Fibroblast of skin of left biceps (primary cell): ENCODE data around the gene CD151.

Experiments used
- DNase-seq, 2 experiments: peaks; one replicate each; pipeline ENCODE4 v3.0.0-alpha.2; 2013; ENCODE audit warnings: low read depth in 2 of 2

Gene CD151

DNA sequence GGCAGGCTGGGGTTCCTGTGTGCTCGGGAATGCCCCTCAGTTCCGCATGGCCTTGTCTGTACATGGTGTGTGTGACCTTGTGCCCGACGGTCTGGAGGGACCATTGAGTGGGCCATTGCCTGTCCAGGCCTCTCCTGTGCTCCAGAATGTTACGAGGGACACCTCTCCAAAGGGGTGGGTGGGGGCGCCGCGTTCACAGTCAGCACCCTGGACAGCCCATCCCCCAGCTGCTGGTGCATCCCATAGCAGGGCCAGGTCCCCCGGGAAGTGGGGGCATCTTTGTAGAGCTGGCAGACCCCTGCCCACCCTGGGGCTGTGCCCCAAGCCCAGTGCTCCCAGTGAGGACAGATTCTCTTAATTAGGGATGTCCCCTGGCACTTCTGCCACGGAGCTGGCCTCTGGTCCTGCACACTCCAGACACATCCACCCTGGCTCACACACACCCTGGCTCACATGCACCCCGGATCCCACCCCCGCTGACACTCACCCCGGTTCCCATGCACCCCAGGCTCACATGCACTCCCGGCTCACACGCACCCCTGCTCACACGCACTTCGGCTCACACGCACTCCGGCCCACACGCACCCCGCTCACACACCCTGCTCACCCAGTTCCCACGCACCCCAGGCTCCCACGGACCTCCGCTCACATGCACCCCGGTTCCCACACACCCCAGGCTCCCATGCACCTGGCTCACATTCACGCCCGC lies 25.5 kb downstream of the CD151 start:
- DNase-seq: no peak

DNA sequence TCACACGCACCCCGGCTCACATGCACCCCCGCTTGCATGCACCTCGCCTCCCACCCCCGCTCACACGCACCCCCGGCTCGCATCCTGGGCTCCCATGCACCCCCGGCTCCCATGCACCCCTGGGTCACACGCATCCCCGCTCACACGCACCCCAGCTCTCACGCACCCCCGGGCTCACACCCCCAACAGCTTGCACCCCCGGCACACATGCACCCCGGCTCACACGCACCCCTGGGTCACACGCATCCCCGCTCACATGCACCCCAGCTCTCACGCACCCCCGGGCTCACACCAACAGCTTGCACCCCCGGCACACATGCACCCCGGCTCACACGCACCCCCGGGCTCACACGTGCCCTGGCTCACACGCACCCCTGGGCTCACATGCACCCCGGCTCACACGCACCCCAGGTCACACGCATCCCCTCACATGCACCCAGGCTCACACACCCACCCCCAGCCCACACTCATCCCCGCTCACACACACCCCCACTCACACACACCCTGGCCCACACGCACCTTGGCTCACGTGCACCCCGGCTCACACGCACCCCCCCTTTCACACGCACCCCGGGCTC lies 26.1 kb downstream of the CD151 start:
- no peak for DNase-seq

DNA sequence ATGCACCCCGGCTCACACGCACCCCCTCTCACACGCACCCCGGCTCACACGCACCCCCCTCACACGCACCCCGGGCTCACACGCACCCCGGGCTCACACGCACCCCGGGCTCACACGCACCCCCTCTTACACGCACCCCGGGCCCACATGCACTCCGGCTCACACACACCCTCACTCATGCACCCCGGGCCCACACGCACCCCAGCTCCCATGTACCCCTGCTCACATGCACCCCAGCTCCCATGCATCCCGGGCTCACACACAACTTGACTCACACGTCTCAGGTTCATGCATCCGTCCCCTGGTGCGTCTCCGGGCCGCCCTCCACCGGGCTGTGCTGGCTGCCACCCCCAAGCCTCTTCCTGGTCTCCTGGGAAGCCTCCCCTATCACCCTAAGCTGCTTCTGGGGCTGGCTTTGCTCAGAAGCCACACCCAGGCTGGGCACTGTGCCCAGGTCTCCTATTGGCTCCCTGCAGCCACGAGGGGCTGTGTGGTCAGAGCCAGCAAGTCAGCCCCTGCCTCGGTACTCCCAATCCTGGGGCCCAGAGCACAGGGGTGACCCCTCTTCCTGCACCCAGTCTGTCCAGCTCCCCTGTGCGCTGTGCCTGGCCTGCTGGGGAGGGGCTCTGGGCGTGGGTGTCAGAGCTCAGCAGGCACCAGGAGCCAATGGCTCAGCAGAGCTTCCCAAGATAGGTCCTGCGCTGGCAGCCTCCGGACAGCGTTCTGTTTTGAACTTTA lies 26.8 kb downstream of the CD151 start:
- DNase-seq: peak; percentile 40 to 52

DNA sequence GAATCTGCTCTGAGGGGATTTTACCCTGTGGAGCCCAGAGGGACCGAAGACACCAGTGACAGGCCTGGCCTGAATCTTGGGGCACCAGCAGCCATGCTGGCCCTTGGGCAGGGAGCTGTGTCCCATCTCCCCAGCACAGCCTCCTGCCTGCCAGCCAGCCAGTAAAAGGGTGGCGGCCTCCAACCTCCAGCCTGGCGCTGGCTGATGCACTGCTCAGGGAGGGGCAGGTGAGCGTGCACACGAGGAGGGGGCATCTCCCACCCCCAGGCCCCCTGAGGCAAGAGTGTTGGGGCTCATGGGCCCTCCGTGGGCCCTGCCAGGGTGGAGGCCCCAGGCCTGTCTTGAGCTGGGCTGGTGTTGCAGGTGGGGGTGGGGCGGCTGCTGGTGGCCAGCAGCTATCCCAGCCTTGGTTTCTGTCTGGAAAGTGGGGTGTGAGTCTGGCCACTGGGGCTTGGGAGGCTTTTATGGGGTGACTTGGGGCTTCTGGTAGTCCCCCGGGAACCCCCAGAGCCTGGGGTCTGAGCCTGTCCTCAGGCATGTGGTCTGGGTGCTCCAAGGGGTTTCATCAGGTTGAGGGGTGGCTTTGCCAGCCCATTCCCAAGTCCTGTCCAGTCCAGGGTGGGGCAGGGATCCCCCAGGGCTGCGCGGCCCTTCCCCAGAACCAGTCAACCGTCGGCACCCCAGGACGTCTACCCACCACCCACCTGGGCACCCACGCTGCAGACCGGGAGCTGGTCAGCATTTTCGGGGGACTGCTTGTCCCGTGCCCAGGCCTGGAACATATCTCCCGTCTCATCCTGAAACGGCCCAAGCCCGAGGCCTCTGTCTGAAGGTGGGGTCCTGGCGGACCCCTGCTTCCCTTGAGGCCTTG lies 27.7 kb downstream of the CD151 start:
- no peak for DNase-seq

DNA sequence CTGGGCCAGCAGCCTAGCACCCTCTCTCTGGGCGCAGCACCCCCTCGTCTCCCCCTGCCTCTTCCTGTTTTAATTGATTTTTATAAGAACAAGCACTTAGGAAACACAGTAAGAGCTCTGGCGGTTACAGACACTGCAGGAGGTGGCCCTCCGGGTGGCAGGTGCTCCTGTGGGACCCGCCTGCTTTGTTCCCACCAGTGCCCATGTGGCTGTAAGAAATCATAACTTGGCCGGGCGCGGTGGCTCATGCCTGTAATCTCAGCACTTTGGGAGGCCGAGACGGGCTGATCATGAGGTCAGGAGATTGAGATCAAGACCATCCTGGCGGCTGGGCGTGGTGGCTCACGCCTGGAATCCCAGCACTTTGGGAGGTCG lies 28.3 kb downstream of the CD151 start:
- no peak for DNase-seq

DNA sequence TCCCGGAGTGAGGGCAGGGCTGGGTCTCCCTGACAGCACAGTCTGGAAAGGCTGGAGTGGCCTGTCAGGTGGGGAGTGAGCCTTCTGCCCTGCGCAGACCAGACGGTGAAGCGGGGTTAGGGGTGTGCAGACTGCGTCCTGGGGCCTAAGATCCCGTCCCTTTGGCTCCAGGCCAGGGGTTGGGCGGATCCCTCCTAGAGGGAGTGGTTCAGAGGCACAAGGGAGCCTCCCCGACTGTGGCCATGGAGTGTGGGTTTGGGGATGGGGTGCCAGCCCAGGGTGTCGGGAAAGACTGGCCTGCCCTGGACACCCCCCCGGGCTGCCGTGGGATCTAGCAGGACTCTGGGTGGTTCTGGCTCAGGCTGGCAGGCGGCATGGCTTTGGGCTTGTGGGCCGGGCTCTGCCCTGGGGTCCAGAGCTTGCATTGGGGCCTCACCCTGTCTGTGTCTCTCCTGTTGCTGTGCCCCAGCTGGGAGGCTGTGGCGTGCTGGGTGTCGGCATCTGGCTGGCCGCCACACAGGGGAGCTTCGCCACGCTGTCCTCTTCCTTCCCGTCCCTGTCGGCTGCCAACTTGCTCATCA lies 29.4 kb downstream of the CD151 start:
- DNase-seq: no peak

DNA sequence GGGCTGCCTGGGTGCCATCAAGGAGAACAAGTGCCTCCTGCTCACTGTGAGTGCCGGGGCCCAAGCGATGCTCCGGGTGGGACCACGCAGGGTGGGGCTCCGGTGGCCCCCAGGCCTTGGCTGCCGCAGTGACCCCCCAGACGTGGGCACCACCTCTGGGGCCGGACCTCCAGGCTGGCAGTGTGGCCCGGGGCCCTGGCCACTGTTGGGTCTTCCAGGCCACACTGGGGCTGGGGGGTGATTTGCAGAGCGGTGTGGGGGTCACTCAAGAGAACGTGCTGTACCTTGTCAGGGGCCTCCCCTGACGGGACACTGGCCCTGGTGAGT lies 29.9 kb downstream of the CD151 start:
- no peak for DNase-seq

DNA sequence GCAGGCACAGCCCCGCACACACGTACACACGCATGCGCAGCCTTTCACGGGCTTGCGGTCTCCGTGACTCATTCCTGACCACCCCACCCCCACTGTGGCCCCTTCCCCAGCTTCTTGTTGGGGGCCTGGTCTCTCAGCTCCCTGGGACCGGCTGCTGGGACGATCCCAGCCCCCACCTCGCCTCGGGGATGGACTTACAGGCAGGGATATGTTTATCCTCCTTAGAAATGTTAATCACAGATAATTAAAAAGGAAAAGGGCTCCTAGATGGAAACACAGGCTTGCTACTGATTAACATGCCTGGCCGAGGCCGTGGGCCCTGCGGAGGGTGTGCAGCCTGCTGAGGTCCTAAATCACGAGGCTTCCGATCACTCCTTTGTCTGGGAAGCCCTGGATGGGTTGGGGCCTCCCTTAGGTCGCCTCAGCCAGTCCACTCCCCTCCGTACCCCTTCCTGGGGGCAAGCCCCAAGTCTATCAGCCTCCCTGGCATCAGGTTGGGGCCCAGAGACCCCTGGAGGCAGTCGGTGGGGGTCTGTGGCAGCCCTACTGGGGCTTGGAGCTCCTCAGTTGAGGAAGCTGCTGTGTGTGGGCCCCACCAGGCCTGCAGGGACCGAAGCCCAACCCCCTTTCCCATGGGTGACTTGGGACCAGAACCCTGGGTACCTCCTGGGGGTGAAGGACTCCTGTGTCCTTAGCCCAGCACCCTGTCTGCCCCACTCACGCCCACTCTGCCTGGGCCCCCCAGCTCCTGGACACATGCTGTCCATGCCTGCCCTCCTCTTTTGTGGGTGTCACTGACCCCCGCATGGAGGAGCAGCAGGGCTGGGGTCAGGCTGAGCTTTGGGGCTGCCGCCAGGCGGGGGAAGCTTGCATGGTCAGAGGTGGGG lies 30.5 kb downstream of the CD151 start:
- DNase-seq: no peak

DNA sequence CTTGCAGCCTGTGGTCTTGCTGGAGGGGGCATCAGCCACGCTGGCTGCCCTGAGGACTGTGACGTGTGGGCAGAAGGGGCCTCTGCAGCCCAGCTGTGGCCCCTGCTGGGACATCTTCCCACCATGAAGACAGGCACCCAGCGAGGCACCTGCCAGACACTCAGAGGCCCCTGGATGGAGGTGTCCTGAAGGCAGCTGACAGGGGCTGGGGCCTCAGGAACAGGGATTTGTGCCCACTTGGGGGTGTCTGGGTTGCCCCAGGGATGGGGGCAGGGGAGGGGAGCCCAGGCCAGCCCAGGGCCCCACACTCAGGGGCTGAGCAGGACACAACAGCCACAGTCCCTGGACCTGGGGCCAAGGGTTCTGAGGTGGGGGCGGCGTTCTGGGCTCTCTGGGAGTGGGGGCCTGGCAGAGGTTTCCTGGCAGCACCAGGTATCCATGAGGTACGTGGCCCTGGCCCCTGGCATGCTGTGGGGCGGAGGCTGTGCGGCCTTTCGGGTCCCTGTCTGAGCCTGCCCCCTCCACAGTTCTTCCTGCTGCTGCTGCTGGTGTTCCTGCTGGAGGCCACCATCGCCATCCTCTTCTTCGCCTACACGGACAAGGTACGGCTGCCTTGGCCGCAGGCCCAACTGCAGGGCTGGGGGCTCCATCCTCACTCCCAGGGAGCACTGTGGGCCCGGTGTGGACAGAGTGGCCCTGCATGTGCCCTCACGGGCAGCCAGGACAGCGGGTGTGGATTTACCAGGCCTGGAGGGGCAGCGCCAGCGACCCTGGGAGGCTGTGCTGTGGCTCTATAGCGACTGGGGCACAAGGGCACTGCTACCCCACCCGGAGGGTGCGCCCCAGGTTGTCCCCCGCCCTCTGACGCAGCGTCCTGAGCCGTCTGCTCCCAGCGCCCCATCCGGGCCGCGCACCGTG lies 31.4 kb downstream of the CD151 start:
- DNase-seq: no peak

DNA sequence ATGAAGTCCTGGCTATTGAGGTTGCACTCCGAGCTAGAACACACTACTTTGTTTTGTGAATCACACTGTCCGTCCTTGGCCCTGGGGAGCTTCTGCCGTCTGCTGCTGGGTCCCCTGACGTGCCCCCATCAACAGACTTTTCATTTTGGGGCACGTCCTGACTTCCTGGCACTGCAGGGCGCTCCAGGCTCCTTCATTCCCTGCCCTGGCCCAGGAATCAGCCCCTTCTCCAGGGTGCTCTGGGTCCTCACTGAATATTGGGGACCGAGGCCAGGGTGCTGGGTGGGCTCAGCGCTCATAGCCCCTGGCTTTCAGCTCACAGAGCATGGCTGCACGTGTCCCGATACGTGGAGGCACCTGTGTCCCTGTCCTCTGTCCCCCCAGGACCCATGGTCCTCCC lies 32.1 kb downstream of the CD151 start:
- DNase-seq: no peak

DNA sequence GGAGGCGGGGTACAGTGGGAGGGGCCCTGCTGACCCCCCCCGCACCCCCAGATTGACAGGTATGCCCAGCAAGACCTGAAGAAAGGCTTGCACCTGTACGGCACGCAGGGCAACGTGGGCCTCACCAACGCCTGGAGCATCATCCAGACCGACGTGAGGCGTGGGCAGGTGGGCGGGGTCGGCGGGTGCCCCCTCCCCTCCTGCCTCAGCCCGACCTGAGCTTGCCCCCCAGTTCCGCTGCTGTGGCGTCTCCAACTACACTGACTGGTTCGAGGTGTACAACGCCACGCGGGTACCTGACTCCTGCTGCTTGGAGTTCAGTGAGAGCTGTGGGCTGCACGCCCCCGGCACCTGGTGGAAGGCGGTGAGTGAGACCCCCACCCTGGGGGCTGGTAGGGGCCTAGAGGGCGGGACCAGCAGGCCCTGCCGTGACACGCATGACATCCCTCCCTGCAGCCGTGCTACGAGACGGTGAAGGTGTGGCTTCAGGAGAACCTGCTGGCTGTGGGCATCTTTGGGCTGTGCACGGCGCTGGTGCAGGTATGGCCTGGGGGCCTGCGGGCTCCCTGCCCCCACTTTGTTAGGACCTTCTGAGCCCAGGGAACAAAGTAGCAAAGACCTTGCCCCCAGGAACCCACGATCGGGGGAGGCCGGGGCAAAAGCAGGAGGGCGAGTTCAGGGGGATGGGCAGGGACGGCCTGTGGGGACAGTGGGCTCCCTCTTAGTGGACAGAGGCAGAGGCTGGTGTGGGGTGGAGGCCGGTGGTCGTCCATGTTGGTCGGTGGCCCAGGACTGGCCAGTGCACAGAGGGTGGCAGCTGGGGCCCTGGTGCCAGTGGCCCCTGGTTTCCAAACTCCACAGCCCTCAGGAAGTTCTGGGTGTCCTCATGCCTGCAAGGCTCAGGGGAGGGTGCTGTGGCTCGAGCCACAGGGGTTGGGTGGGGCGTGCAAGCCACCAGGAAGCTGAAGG lies 33.0 kb downstream of the CD151 start:
- DNase-seq: no peak

DNA sequence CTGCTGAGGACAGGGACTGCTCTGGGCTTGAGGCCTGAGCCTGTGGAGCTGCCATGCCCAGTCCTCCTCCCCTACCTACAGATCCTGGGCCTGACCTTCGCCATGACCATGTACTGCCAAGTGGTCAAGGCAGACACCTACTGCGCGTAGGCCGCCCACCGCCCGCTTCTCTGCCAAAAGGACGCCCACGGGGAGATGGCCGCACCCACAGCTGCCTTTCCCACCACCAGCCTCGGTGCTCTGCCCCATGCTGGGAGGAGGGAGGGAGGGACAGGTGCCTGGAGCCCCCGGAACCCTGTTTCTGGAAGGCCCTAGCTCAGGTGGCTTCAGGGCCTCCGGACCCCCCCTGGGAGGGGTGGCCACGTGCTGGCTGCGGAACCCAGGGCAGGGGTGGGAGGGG lies 33.7 kb downstream of the CD151 start:
- no peak for DNase-seq

DNA sequence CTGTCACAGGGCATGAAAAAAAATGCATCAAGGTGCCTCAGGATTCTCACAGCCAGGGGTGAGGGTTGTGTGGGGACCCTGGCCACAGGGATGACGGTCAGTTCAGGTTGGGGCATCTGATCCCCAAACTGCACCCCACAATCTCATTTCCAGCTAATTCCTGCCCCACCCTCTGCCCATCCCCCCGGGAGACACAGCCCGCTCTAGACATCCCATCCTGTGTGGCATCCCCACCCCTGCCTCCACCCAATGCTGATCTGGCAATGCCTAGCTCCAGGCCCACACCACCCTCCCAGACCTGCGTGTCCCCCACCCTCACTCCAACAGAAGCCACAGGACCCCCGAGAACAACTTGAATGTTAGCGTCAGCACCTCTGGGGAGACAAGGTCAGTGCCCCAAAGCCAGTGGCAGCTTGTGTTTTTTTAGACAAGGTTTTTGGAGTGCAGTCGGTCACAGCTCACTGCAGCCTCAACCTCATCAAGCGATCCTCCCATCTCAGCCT lies 35.2 kb downstream of the CD151 start:
- no peak for DNase-seq

DNA sequence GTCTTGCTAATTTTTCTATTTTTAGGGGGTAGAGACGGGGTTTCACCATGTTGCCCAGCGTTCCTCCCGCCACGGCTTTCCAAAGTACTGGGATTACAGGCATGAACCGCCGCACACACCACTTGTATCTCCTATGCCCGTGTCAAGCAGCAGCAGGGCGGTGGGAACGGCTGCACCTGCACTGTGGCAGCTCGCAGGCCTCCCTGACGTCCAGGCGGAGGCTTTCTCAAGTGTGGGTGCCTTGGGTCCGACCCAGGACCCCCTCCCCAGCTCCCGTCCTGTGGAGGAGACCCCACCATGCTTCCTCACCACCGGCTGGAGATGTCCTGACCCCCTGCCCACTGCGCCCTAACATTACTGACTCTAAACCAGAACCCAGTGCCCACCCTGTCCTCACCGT lies 35.6 kb downstream of the CD151 start:
- DNase-seq: no peak

DNA sequence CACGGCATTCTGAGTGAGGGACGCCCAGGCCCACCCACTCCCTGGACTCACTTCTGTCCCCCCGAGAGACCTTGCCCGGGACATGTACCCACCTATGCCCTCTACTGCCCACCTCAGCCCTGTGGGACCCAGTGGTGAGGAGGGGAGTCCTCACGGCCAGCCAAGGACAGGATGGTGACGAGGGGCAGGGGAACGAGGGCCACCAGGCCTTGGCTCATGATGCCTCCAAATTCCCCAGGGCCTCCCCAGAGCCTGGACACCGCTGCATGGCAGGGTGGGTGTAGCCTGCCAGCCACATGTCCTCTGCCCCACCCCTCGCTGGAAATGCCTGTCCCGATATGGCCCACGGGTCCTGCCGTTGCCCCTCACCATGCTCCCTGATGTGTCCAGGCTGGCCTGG lies 36.0 kb downstream of the CD151 start:
- DNase-seq: no peak

DNA sequence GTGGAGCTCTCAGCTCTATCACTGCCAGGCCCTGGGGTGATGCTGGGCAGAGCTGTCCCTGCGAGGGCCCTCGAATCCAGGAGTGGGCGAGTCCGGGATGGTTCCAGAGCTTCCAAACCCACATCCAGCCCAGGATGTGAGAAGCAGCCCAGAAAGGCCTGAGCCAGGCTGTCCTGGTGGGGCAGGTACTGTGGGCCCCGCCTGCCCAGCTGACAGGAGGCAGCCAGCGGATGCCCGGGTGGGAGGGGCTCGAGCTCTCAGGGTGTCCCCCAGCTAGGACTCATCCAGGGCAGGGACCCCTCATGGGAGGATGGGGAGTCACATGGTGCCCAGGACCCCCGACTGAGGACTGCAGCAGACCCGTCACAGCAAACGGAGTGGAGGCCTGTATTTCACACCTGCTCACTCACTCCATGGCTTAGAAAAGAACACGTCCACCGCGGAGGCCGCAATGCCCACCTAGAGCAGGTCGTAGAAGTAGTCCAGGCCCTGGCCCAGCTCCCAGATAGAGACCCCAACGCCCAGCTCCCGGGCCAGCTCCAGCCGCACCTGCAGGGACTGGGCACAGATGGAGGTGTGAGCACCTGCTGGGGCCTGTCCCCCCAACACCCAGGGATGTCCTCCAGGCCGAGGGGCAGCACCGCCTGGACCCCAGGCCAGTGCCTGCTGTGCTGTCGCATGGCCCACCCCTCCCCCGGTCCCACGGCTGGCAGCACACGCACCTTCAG lies 36.8 kb downstream of the CD151 start:
- no peak for DNase-seq

DNA sequence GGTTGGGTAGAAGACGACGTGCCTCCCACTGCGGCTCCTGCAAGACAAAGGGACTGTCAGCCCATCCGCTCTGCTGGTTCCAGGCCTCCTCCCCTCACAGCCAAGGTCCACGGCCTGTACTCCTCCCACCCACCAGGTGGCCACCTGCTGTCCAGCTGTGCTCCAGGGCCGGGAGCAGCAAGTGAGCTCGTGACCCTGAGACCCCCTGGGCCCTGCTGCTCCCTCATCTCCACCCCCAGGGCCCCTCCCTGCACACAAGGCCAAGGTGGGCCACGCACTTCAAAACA lies 37.3 kb downstream of the CD151 start:
- DNase-seq: no peak

DNA sequence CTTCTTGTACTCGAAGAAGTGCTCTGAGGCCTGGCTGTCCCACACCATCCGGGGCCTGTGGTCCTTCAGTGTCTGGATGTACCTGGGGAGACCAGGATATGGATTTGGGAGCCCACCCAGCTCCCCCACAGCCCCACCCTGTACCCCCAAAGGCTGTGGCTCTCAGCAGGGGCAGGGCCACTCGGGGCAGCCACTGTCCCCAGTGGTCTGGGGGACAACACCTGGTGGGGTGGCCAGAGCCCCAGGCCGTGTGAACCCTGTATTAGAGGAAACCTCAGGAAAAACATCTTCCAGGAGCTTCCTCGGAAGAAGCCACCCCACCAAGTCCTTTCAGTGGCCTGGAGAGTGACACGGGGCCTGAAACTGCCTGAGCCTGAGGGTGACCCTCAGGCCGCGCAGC lies 37.7 kb downstream of the CD151 start:
- DNase-seq: no peak
